Islet of Langerhans (tissue), 1 donor: ENCODE data around the gene MITD1.
"Not testable (repeated sequence)": the region's sequence is repeated elsewhere in the genome, so short reads cannot be mapped to it uniquely, and the experiment has no call there.

Experiments used
- FAIRE-seq: peaks from one replicate; lab custom pipeline; 2011; peaks lifted over from hg19 to GRCh38; lab: Jason Lieb, UNC

The MITD1 gene

DNA sequence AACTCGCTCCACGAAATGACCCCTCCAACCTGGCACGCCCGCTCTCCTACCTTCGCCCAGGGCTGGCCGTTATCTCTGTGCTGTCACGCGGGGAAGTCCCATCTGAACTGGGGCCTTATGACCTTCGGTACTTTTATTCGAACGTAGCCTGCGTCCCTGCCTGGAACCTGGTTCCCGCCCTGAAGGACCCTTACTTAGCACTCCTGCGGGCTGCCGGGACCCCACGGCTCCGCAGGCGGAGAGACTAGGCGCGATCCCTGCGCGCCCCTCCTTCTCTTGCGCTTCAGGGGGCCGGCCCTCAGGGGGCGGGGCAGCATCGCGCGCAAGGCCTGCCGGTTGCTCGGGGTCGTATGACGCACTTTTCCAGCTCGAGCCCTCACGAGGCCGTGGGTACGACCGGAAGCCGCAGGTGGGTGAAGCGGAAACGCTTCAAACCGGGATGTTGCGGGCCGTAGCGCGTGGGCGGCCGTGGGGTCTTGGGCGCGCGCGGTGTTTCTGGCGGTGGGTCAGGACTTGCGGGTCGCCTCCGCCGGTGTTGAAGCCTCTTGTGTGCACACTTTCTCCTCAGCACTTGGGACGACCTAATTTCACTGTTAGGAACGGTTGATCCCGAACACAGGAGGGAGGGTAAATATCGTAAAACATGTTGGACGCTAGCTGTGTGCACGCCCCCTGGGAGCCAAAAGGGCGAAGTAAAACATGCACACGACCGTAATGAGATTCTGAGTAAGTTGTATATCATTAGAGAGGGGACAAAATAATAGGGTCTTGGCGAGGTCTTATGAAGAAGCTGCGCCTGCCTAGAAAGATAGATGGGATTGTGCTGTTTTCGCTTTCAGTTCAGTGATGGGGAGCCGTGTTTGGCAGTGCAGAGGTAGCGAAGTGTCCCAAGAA is 26.0 kb downstream of the MITD1 start, which contains the start of the genes LIPT1 and TSGA10:
LIPT1 (plus strand) TSS at position 325 of the 894 bp plus-strand sequence. CDS start 6,991 bp downstream, outside the sequence.
TSGA10 (minus strand) TSS at position 300 of the 894 bp plus-strand sequence. CDS start 45,503 bp downstream, outside the sequence.
- FAIRE-seq = no peak

DNA sequence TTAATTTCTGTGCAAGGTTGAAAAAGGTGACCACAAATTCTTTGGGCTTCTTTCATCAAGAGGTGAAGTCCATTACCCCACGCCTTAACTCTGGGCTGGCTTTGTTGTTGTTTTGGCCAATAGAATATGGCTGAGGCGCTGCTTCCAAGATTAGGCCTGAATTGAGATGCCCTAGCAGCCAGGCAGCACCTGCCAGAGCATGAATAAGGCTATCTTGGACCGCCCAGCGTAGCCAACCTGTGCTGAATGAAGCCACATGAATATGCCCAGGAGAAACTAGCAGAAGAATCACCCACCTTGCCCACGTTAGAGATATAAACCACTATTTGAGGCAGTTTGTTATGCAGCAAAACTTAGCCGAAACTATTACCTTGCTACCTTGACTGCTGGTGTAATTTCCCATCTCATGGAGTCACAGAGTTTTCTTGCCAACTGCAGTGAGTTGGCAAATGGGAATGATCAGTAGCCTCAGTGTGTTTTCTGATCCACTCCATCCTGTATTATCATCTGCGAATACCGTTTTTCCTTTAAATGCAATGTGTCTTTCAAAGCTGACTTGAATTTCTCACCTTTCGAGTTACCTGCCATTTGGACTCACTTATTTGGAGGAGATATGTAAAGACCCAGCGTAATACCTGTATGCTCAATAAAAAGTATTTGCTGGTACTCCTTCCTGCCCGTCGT is 26.8 kb downstream of the MITD1 start:
- FAIRE-seq = no peak

- FAIRE-seq = no peak
These were observed 28.5 kb downstream of the MITD1 start for GRCh38 chr2:99152199-99152895.

DNA sequence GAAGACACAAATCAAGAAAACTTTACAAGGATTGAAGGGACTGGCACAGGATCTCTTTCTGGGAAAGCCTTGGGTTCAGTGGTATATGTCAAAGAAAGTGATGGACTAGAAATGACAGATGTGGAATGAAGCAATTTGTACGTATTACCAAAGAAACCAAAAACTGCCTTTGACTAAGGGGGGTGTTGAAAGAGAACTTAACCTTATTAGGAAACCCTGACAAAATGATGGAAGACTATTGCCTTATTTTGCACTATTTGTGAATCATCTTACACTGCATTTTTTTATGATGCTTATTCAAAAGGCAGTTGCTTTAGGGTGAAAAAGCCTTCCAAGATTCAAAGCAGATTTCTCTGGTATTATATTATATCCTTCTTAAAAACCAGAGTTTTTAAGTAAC is 30.2 kb downstream of the MITD1 start:
- no peak for FAIRE-seq

DNA sequence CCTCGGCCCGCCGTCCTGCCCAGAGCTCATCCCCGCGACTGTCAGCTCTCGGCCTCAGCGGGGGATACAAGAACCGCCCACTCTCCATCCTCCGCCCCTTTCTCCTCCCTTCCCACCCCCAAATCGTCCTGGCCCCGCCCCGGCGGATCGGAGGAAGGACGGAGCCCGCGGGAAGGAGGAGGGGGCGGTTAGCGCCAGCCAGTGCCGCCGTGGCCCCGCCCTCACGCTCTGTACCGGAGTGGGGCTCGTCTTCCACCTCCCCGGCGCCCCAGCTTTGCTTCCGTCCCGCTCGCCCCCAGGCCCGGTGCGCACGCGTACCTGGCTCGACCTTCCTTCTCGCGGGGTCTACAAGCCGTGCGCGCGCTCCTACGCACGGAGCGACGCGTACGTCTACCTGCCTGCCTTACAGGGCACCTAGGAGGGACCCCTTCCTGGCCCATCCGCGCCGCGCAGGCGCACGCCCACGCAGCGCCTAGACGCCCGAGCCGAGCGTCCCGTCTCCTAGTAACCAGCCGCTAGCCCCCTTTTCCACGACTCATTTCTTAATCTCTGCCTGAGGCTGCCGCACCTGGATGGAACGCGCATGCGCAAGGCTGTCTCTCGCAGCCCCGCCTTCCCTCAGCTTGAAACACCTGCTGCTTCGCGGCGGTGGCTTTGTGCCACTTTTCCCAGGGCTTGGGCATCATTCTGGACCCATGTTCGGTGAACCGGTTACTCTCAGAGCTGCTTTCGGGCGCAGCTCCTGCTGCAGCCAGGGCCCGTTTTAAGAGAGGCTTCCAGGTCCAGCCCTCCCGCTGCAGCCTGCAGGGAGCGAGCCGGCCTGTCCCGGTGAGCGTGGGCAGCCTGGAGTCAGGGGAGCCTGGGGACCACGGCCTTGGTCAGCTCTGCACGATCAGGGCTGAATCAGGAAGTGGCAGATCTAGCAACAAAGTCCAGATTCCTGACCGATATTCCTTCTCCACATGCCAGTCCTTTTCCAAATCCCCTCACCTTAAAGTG is 39.4 kb downstream of the MITD1 start, which contains the start of gene C2orf15:
C2orf15 (plus strand) TSS at position 598 of the 999 bp plus-strand sequence. CDS start 8,852 bp downstream, outside the sequence.
- no peak for FAIRE-seq

GRCh38 chr2:99140860-99141109 is 40.1 kb downstream of the MITD1 start:
- FAIRE-seq = no peak

DNA sequence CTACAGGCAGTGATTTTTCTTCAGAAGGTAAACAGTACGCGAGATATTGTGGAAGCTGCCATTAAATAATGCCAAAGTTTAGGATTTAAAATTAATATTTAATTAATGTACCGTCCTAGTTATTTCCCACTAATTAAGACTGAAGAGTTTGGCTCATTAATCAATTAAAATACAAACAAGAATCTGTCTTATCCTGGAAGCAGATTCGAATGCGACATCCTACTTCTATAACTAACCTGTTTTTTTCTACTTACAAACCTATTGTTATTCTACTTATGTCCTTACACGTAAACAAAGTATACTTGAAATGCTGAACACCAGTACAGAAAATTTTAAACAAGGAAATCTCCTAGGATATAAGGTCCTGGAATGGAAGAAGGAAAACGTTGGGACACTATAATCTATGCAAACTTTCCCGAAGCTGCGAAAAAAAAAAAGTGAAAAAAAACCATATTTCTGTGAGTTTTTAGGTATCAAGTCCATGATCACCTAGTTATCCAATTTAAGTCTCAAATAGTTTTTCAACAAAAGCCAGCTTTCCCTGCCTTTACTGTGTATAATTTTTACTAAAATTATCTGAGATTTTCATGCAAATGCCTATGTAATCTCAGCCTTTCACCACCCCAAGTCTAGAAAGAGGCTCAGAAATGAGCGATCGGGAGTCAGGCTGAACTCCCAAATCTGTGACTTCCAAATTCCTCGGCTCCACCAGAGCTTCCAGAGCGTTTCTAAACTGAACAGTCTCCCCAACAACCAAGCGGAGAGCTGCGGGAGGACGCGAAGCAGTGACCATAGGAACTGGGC is 40.6 kb downstream of the MITD1 start:
- FAIRE-seq = no peak

DNA sequence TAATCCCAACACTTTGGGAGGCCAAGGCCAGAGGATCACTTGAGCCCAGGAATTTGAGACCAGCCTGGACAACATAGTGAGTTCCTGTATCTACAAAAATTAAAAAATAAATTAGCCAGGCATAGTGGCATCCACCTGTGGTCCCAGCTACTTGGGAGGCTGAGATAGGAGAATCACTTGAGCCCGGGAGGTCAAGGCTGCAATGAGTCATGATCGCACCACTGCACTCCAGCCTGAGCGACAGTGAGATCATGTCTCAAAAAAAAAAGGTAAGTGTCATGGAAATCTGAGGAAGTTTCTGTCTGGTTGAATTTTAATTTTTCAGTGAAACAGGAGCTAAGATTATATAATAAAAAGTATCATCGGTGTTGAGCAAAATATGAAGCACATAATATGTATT is 41.9 kb downstream of the MITD1 start:
- no peak for FAIRE-seq

DNA sequence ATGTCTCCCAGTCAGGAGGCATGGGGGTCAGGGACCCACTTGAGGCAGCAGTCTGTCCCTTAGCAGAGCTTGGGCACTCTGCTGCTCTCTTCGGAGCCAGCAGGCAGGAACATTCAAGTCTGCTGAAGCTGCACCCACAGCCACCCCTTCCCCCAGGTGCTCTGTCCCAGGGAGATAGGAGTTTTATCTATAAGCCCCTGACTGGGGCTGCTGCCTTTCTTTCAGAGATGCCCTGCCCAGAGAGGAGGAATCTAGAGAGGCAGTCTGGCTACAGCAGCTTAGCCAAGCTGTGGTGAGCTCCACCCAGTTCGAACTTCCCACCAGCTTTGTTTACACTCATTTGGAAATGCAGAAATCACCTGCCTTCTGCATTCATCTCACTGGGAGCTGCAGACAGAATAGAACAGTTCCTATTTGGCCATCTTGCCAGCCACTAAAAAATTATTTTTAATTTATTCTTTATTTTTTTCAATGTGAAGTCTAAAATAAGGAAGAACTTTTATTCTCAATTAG is 45.8 kb downstream of the MITD1 start:
- FAIRE-seq = not testable (repeated sequence)

- no peak for FAIRE-seq
These were observed 52.9 kb downstream of the MITD1 start for GRCh38 chr2:99127981-99128380.
